Thoracic aorta (tissue), 2 donors: ENCODE measurements around the gene BAZ1A. TPM values are rescaled to one million over a fixed set of nuclear protein-coding genes. Genes with fewer than 3 reads are reported as not detected.

Experiments
- ATAC-seq: fragments of 150-250 bp; one replicate; pipeline ENCODE4 v1.8.0; 2017; ENCODE audit warnings: low read depth; ENCODE audit not compliant: insufficient number of reproducible peaks, low FRiP score
- DNase-seq: peaks from one replicate; pipeline ENCODE4 v3.0.0-alpha.2; 2020; ENCODE audit warnings: low spot score
- H3K27ac ChIP-seq, 2 donors: fragments of 200-600 bp; sonication (generic); 1 replicate in 1 of 2; 2 replicates in 1 of 2; pipeline ENCODE4 v1.5.1; 2016; ENCODE audit warnings: mild to moderate bottlenecking in 2 of 2, moderate library complexity in 2 of 2
- H3K27me3 ChIP-seq: fragments of 200-600 bp; sonication (generic); replicated peaks from 2 replicates; pipeline ENCODE4 v1.6.0; 2016; ENCODE audit warnings: mild to moderate bottlenecking; ENCODE audit not compliant: insufficient read depth
- H3K36me3 ChIP-seq: fragments of 200-600 bp; sonication (generic); one replicate; pipeline ENCODE4 v1.5.1; 2016
- H3K4me1 ChIP-seq, 2 donors: fragments of 200-600 bp; sonication (generic); 1 replicate in 1 of 2; 2 replicates in 1 of 2; pipeline versions ENCODE4 v1.5.1 to v1.6.0; 2016; ENCODE audit warnings: low read depth in 2 of 2, mild to moderate bottlenecking in 1 of 2; ENCODE audit not compliant: control insufficient read depth in 1 of 2
- H3K4me3 ChIP-seq: fragments of 200-600 bp; sonication (generic); 2 replicates; pipeline ENCODE4 v1.5.1; 2016; ENCODE audit warnings: mild to moderate bottlenecking
- H3K9me3 ChIP-seq: fragments of 200-600 bp; sonication (generic); 2 replicates; pipeline ENCODE4 v1.5.1; 2016
- total RNA-seq, 2 donors: library from RNA; depleted of rRNA; stranded (reverse); fragments of >200 nt; gene quantifications; one replicate each; pipeline versions ENCODE4 v1.1.0 to v1.2.3, GENCODE V29; 2016
- TF ChIP-seq, protein P1 (sequence below): fragments of 200-600 bp; sonication (generic); IDR thresholded peaks from one replicate; pipeline ENCODE4 v1.5.1; 2019; ENCODE audit warnings: antibody characterized with exemption

The BAZ1A gene
- total RNA-seq, 2 donors from 2014 or later = 16.1 to 51.6 TPM

DNA sequence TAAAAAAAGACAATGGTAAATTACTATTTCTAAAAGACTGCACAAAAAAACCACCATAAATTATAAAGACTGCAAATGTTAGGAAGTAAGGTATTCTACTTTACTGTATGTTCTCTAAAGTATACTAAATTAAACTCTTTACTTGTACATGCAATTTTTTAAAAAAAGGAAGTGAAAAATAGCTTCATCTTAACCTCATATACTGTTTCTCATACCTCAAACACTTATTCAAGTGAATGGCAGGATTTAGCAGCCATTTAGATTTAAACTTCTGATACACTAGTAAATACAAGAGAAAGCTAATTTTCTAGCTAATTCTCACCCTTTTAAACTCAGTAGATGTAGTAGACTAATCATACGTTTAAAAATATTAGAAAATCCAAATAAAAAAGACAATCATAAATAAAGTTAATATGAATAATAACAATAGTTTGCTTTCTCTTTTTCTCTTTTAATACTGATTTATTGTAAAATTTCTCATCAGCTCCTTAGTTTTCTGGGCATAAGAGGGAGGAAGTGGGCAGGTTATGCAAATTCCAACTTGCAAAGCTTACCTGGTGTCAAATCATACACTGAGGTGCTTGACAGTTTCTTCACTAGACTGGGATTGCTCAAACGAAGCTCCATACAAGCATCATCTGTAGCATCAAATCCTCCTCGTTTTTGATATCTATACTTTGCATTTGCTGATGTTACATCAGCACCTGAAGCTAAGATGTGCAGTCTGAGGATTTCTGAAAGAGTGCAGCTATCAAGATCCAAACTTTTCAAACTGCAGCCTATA lies 89.7 kb downstream of the BAZ1A start:
- H3K27ac ChIP-seq = no peak overlapping the region
- no peaks in the 10 kb centered on the region for H3K9me3 ChIP-seq
- TF ChIP-seq, protein P1, sequence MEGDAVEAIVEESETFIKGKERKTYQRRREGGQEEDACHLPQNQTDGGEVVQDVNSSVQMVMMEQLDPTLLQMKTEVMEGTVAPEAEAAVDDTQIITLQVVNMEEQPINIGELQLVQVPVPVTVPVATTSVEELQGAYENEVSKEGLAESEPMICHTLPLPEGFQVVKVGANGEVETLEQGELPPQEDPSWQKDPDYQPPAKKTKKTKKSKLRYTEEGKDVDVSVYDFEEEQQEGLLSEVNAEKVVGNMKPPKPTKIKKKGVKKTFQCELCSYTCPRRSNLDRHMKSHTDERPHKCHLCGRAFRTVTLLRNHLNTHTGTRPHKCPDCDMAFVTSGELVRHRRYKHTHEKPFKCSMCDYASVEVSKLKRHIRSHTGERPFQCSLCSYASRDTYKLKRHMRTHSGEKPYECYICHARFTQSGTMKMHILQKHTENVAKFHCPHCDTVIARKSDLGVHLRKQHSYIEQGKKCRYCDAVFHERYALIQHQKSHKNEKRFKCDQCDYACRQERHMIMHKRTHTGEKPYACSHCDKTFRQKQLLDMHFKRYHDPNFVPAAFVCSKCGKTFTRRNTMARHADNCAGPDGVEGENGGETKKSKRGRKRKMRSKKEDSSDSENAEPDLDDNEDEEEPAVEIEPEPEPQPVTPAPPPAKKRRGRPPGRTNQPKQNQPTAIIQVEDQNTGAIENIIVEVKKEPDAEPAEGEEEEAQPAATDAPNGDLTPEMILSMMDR = no peak
- ATAC-seq (no peak), DNase-seq (no peak)
- H3K36me3 ChIP-seq = peaks cover 10% of the 10 kb centered on the region
- H3K4me3 ChIP-seq = no peak overlapping the region
- no peaks in the 10 kb centered on the region for H3K27me3 ChIP-seq
- H3K4me1 ChIP-seq = no peaks in the 10 kb centered on the region

DNA sequence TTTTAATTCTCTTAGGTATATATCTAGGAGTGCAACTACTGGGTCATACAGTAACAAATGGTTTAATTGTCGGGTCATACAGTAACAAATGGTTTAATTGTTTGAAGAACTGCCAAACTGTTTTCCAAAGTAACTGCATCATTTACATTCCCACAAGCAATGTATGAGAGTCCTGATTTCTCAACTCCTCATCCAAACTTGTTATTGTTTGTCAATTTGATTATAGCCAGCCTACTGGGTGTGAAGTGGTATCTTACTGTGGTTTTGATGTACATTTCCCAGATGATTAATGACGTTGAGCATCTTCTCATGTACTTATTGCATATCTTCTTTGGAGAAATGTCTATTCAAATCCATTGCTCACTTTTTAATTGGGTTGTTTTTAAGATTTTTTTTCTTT lies 93.1 kb downstream of the BAZ1A start:
- Histone ChIP-seq H3K4me3 (no peak overlapping the region), H3K4me1 (no peaks in the 10 kb centered on the region), H3K27me3 (no peaks in the 10 kb centered on the region), H3K9me3 (no peaks in the 10 kb centered on the region), H3K27ac (no peak overlapping the region), H3K36me3 (peaks cover 14% of the 10 kb centered on the region)
- DNase-seq (no peak), ATAC-seq (no peak)
- TF ChIP-seq, protein P1 = no peak

DNA sequence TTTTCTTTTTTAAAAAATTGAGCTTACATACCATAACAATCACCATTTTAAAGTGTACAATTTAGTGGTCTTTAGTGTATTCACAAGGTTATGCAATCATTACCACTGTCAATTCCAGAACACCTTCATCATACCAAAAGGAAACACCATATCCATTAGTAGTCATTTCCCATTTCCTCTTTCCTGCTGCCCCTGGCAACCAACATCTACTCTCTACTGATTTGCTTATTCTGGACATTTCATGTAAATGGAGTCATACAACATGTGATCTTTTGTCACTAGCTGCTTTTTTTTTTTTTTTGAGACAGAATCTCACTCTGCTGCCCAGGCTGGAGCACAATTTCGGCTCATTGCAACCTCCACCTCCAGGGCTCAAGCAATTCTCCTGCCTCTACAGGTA lies 93.9 kb downstream of the BAZ1A start:
- no peak for DNase-seq
- H3K9me3 ChIP-seq = no peaks in the 10 kb centered on the region
- no peak overlapping the region for H3K4me3 ChIP-seq
- no peaks in the 10 kb centered on the region for H3K4me1 ChIP-seq
- no peaks in the 10 kb centered on the region for H3K27me3 ChIP-seq
- TF ChIP-seq, protein P1 = no peak
- no peak for ATAC-seq
- H3K27ac ChIP-seq = no peak overlapping the region
- peaks cover 14% of the 10 kb centered on the region for H3K36me3 ChIP-seq

DNA sequence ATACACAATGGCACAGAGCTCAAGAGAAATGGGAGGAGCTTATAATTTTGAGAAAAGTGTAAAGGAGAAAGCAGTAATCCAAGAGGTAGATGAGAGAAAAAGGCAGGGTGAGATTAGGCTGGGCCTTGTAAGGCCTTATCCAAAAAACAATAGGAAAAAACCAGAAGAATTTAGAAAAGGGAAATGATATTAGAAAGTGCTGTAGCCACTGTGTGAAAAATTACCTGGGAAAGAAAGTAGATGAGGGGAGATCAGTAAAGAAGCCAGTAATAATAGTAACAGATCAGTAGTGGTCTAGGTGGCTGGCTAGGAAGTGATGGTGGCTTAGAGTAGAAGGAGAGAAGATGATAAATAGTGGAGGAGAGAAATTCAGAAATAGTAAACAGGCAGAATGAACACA lies 94.5 kb downstream of the BAZ1A start:
- no peaks in the 10 kb centered on the region for H3K9me3 ChIP-seq
- TF ChIP-seq, protein P1 = no peak
- no peak for DNase-seq
- no peak overlapping the region for H3K4me3 ChIP-seq
- no peaks in the 10 kb centered on the region for H3K27me3 ChIP-seq
- no peak overlapping the region for H3K27ac ChIP-seq
- no peak for ATAC-seq
- H3K4me1 ChIP-seq = no peaks in the 10 kb centered on the region
- peaks cover 14% of the 10 kb centered on the region for H3K36me3 ChIP-seq

DNA sequence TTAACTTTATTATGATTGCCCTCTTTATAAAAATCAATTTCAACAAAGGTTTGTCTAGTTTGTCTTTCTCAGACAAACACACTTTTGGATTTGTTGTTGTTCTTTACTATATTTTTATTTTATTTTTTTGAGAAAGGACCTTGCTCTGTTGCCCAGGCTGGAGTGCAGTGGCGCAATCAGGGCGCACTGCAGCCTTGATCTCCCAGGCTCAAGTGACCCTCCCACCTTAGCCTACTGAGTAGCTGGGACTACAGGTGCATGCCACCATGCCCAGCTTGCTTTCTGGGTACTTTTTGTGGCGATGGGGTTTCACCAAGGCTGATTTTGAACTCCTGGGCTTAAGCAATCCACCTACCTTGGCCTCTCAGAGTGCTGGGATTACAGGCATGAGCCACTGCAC lies 96.4 kb downstream of the BAZ1A start:
- Histone ChIP-seq H3K36me3 (peaks cover 14% of the 10 kb centered on the region), H3K9me3 (no peaks in the 10 kb centered on the region), H3K27ac (no peak overlapping the region), H3K4me3 (no peak overlapping the region), H3K27me3 (no peaks in the 10 kb centered on the region), H3K4me1 (no peaks in the 10 kb centered on the region)
- no peak for DNase-seq
- TF ChIP-seq, protein P1 = no peak
- no peak for ATAC-seq
